GM13977 (cell line): ENCODE data around the gene CCR9.

Experiments used
- DNase-seq: peaks from one replicate; pipeline ENCODE4 v3.0.0; 2012; ENCODE audit warnings: low spot score
- in situ Hi-C: fragments of 300-500 bp; cut with MboI; formaldehyde crosslinking; loops from one replicate; pipeline ENCODE4 v1.12.0; 2022; ENCODE audit warnings: low sequenced_read_pairs, low pct_unique_long_range_greater_than_20kb, mixed read lengths, inconsistent platforms; ENCODE audit not compliant: unreplicated experiment
- TF ChIP-seq, protein P1 (sequence below): IDR thresholded peaks from 2 replicates; pipeline ENCODE4 v1.5.1; 2012; ENCODE audit warnings: mild to moderate bottlenecking, control low read depth; ENCODE audit not compliant: insufficient read depth; ENCODE audit errors: extremely low read depth, missing control alignments

Gene CCR9

DNA sequence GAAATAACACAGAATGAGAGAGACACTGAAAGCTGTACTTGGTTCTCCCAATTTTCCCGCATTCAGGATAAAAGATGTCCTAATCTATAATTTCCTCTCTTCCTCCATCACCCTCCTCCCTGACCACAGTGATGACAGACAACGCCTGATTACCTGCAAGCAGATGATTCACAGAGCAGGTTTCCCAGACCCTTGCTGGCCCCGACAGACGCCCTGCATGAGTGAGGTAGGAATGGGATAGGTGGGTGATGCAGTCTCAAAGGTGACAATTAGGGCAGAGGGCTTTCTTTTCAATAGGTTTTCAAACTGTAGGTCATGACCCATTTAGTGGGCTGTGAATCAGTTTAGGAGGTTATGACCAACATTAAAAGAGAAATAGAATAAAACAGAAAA lies 51.7 kb downstream of the CCR9 start:
- TF ChIP-seq, protein P1, sequence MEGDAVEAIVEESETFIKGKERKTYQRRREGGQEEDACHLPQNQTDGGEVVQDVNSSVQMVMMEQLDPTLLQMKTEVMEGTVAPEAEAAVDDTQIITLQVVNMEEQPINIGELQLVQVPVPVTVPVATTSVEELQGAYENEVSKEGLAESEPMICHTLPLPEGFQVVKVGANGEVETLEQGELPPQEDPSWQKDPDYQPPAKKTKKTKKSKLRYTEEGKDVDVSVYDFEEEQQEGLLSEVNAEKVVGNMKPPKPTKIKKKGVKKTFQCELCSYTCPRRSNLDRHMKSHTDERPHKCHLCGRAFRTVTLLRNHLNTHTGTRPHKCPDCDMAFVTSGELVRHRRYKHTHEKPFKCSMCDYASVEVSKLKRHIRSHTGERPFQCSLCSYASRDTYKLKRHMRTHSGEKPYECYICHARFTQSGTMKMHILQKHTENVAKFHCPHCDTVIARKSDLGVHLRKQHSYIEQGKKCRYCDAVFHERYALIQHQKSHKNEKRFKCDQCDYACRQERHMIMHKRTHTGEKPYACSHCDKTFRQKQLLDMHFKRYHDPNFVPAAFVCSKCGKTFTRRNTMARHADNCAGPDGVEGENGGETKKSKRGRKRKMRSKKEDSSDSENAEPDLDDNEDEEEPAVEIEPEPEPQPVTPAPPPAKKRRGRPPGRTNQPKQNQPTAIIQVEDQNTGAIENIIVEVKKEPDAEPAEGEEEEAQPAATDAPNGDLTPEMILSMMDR = no peak
- in situ Hi-C loops = no loop called here
- no peak for DNase-seq

DNA sequence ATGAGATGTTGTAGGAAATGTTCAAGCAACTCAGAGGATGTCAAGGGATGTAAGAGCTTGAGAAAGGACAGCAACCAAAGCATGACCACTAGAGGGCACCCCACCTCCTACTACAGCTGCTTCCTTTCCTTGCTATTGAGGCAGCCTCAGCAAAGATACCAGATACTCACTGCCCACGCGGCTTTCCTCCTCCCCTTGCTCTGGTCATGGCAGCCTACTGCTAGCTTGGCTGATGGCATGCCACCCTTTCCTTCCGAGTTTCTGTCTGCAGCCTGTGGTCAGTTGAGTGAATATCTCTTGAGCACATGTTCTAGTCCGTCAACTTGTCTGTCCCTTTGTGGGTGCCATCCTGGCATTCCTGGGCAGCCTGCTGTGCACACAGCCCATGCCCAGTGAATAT lies 52.5 kb downstream of the CCR9 start:
- TF ChIP-seq, protein P1 = peak; percentile 85
- in situ Hi-C loops = no loop called here
- DNase-seq = peak; percentile 81

DNA sequence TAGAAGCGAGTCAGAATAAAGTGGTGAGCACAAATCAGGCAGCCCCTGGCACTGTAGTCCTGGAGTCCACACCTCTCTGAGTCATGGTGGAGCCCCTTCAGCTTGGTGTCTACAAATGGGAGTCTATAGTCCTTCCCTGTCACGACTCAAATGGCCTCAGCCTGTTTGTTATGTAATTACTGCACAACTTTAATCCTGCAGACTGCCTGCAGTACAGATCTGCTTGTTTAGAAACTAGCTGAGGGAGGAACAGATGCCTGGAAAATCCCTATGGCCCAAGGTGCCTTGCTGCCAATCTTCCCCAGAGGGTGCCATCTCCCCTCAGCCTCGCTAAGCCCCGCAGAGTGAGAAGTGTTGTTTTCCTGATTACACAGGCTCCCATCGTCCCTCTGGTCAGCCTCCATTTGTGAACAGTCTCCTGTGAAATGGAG lies 53.0 kb downstream of the CCR9 start:
- TF ChIP-seq, protein P1 = no peak
- no peak for DNase-seq
- in situ Hi-C loops = no loop called here

DNA sequence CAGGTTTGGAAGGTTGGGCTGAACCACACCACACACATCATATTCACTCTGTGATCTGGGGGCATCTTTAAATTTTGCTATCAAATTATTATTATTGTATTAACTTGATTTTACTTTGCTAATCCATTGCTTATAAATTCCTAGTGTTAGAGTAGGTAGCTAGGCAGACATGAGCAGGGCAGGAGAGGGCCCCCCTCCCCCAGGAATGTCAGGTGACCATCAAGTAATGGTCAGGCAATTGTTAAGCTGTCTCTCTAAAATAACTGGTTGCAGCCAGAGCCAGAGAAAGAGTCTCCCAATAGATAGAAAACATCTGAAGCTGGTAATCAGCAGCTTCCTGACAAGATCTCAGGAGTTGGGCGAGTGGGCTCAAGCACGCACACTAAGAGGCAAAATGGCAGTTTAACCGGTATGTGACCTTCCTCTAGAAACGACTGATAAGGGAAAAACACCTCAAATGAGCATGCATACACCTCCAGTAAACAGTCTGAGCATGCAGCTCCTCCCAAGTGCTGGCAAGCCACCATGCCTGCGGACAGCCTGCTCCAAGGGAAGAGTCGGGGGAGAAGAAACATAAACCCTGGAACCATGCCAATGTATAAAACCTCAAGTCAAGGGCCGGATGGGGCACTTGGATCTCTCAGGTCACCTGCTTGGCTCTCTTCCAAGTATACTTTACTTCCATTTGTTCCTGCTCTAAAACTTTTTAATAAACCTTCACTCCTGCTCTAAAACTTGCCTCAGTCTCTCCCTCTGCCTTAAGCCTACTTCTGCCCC lies 53.8 kb downstream of the CCR9 start:
- TF ChIP-seq, protein P1 = no peak
- in situ Hi-C loops = loop anchor here (5.0 to 10.0 kb wide), 3 partner anchors 137 to 432 kb away; partner anchors contain the start of gene CCR5

DNA sequence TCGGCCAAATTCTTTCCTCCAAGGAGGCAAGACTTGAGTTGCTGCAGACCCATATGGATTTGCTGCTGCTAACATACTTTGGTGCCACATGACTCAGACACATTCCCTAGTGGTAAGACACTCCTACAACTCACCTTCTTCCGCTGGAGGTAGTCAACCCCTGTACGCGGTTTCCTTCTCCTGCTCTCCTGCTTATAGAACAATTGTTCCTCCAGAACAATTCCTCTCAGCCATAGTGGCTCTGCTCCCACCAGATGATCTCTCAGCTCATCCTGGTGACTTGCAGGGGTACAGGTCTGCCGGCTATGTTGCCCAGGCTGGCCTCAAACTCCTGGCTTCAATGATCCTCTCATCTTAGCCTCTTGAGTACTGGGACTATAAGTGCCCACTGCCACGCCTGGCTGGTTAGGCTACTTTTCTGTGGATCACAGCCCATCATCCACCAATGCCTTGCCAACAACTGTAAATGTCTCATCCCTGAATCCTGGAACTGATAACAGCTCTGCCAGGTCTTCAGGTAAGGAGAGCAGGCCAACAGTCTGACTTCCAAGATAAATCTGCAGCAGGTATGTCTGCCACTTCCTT lies 54.5 kb downstream of the CCR9 start:
- TF ChIP-seq, protein P1 = no peak
- in situ Hi-C loops = loop anchor here (5.0 to 10.0 kb wide), 3 partner anchors 136 to 431 kb away; partner anchors contain the start of gene CCR5

More for the DNA sequence above, 53.8 kb downstream of the CCR9 start:
- DNase-seq = no peak

DNA sequence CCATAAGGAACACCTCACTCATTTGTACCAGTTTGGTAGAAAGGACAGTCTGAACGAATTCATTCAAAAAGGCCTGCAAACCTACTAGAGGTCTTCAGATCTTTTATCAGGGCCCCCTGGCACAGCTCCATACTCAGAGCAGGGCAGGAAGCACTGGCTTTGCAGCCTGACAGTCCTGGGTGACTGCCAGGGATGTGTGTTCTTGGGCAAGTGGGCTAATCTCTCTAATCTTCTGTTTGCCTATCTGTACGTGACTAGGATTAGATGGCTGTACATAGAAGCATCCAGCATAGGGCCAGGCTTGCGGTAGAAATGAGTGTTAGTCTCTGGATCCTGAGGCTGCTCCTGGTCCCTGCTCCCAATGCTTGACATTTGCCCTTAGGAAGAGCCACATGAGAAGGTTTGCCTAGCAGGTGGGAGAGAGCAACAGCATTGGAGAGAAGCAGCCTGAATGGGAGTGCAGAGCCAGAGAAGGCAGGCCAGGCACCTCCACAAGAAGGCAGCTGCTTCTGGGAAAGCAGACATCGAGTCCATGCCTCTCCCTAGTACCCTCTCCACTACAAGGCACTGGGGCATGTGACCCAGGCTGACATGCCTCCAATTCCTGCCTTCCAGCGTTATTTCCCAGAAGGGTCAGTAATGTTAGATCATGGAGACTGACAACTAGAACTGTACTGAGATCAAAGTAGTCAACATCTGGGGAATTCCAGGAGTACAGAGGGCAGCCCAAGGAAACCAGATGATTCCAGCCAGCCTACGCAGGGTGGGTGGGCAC lies 55.9 kb downstream of the CCR9 start:
- TF ChIP-seq, protein P1 = no peak
- in situ Hi-C loops = loop anchor here (5.0 to 10.0 kb wide), 3 partner anchors 135 to 430 kb away; partner anchors contain the start of gene CCR5
- DNase-seq = no peak

More for the DNA sequence above, 54.5 kb downstream of the CCR9 start:
- no peak for DNase-seq
